ENCODE results near the gene RNPS1. TPM values are rescaled to one million over a fixed set of nuclear protein-coding genes. Genes with fewer than 3 reads are reported as not detected.
"Not testable (repeated sequence)": the region's sequence is repeated elsewhere in the genome, so short reads cannot be mapped to it uniquely, and the experiment has no call there.

RNPS1 gene
- total RNA-seq, 1 donor, result 81.1 TPM

GRCh38 chr16:2270588-2271470 is 2.9 kb upstream of the RNPS1 start:
- Histone ChIP-seq H2AFZ (ENCODE audit: low read length) (no peak overlapping the region), H3K9me3 (ENCODE audit: low read depth, low read length) (no peaks in the 10 kb centered on the region), H3K4me3 (ENCODE audit: insufficient read depth, low read length) (no peak overlapping the region), H3K79me2 (ENCODE audit: insufficient read depth, low read length) (peaks cover 46% of the 10 kb centered on the region), H3K4me2 (ENCODE audit: insufficient read depth, low read length) (no peak overlapping the region), H3K36me3 (ENCODE audit: insufficient read depth, low read length) (peaks cover 3% of the 10 kb centered on the region), H3K4me1 (ENCODE audit: insufficient read depth, low read length) (peaks cover 19% of the 10 kb centered on the region), H3K27ac (ENCODE audit: low read depth, low read length) (no peak overlapping the region), H4K20me1 (ENCODE audit: insufficient read depth, low read length) (peaks cover 18% of the 10 kb centered on the region), H3K27me3 (ENCODE audit: insufficient read depth, low read length) (peaks cover 1% of the 10 kb centered on the region)
- DNase-seq (ENCODE audit: insufficient read length, low spot score, missing footprints), result peak; percentile 54
- TF ChIP-seq, protein P1, sequence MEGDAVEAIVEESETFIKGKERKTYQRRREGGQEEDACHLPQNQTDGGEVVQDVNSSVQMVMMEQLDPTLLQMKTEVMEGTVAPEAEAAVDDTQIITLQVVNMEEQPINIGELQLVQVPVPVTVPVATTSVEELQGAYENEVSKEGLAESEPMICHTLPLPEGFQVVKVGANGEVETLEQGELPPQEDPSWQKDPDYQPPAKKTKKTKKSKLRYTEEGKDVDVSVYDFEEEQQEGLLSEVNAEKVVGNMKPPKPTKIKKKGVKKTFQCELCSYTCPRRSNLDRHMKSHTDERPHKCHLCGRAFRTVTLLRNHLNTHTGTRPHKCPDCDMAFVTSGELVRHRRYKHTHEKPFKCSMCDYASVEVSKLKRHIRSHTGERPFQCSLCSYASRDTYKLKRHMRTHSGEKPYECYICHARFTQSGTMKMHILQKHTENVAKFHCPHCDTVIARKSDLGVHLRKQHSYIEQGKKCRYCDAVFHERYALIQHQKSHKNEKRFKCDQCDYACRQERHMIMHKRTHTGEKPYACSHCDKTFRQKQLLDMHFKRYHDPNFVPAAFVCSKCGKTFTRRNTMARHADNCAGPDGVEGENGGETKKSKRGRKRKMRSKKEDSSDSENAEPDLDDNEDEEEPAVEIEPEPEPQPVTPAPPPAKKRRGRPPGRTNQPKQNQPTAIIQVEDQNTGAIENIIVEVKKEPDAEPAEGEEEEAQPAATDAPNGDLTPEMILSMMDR (IDR thresholded peaks at IDR 0.05; ENCODE audit: extremely low read depth, low read depth, low read length), result no peak

DNA sequence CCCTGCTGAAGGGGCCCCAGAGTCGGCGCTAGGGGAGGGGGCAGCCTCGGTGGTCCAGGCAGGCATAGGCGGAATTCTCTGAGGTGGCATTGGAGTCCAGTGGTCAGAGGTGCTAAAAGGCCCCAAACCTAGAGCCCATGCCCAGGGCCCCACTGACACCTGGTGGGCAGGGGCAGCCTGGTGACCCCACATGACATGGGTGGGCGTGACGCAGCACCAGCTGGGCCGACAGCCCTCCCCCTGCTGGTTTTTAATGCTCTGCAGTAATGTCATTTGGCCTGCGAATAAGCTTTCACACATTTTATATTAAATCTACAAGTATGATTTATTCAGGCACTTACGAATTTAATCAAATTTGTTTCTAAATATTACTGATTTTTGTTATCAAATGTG is 2.1 kb upstream of the RNPS1 start:
- no peak overlapping the region for H3K4me2 ChIP-seq (ENCODE audit: insufficient read depth, low read length)
- H4K20me1 ChIP-seq (ENCODE audit: insufficient read depth, low read length), result peaks cover 25% of the 10 kb centered on the region
- H3K4me1 ChIP-seq (ENCODE audit: insufficient read depth, low read length), result peaks cover 22% of the 10 kb centered on the region
- peaks cover 5% of the 10 kb centered on the region for H3K36me3 ChIP-seq (ENCODE audit: insufficient read depth, low read length)
- H3K27me3 ChIP-seq (ENCODE audit: insufficient read depth, low read length), result no peaks in the 10 kb centered on the region
- peak; percentile 80 for DNase-seq (ENCODE audit: insufficient read length, low spot score, missing footprints)
- no peak overlapping the region for H3K4me3 ChIP-seq (ENCODE audit: insufficient read depth, low read length)
- TF ChIP-seq, protein P1 (IDR thresholded peaks at IDR 0.05; ENCODE audit: extremely low read depth, low read depth, low read length), result no peak
- peaks cover 53% of the 10 kb centered on the region for H3K79me2 ChIP-seq (ENCODE audit: insufficient read depth, low read length)
- H3K9me3 ChIP-seq (ENCODE audit: low read depth, low read length), result no peaks in the 10 kb centered on the region
- H3K27ac ChIP-seq (ENCODE audit: low read depth, low read length), result no peak overlapping the region
- H2AFZ ChIP-seq (ENCODE audit: low read length), result no peak overlapping the region

DNA sequence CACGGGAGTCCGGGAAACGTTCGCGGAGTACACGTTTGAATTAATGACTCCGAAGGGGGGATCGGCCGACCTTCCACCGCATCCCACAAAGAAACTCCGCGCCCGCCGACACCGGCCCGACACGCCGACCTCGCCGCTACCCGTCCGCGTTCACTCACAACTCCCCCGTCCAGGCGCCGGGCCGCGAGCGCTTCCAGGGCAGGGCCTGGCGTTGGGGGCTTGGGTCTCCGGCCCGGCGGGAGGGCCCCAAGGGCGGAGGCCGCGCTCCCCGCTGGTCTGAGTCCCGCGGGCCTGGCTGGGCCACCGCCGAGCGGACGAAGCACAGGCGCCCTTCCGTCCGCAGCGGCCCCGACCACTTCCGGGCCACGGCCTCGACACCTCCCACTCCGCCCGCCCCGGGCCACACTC is 417 bp downstream of the RNPS1 start:
- H3K4me2 ChIP-seq (ENCODE audit: insufficient read depth, low read length), result peak overlapping the region; percentile 95
- not testable (repeated sequence) for DNase-seq (ENCODE audit: insufficient read length, low spot score, missing footprints); H3K27me3 ChIP-seq (ENCODE audit: insufficient read depth, low read length); H3K9me3 ChIP-seq (ENCODE audit: low read depth, low read length)
- peaks cover 25% of the 10 kb centered on the region for H3K36me3 ChIP-seq (ENCODE audit: insufficient read depth, low read length)
- H3K4me3 ChIP-seq (ENCODE audit: insufficient read depth, low read length), result peak overlapping the region; percentile 96
- H4K20me1 ChIP-seq (ENCODE audit: insufficient read depth, low read length), result peaks cover 49% of the 10 kb centered on the region
- H3K27ac ChIP-seq (ENCODE audit: low read depth, low read length), result peak overlapping the region; percentile 96
- H3K79me2 ChIP-seq (ENCODE audit: insufficient read depth, low read length), result peaks cover 79% of the 10 kb centered on the region
- peak overlapping the region; percentile 100 for H2AFZ ChIP-seq (ENCODE audit: low read length)
- H3K4me1 ChIP-seq (ENCODE audit: insufficient read depth, low read length), result peaks cover 22% of the 10 kb centered on the region

DNA sequence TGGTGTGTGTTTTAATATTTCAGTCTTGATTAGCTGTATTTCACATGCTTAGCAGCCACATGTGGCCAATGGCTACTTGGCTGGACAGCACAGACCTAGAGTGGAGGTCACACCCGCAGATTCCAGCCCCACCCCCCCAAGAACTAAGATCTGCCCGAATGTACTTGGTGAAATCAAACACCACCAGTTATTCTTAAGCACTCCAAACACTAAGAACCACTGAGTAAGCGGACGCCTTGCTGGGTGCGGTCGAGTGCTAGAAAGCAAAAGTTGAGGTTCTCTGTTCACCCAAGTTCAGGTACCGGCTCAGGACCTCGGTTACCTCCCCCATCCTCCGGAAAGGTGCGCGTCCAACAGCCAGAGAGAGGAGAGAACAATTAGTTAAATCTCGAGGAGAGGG is 1.0 kb downstream of the RNPS1 start:
- peak overlapping the region; percentile 96 for H3K27ac ChIP-seq (ENCODE audit: low read depth, low read length)
- peaks cover 56% of the 10 kb centered on the region for H4K20me1 ChIP-seq (ENCODE audit: insufficient read depth, low read length)
- peaks cover 22% of the 10 kb centered on the region for H3K4me1 ChIP-seq (ENCODE audit: insufficient read depth, low read length)
- not testable (repeated sequence) for H3K27me3 ChIP-seq (ENCODE audit: insufficient read depth, low read length); H2AFZ ChIP-seq (ENCODE audit: low read length); H3K9me3 ChIP-seq (ENCODE audit: low read depth, low read length)
- peak; percentile 73 for DNase-seq (ENCODE audit: insufficient read length, low spot score, missing footprints)
- H3K4me3 ChIP-seq (ENCODE audit: insufficient read depth, low read length), result peak overlapping the region; percentile 96
- H3K79me2 ChIP-seq (ENCODE audit: insufficient read depth, low read length), result peaks cover 85% of the 10 kb centered on the region
- peaks cover 31% of the 10 kb centered on the region for H3K36me3 ChIP-seq (ENCODE audit: insufficient read depth, low read length)
- H3K4me2 ChIP-seq (ENCODE audit: insufficient read depth, low read length), result peak overlapping the region; percentile 95

- H3K27me3 ChIP-seq (ENCODE audit: insufficient read depth, low read length); H3K4me3 ChIP-seq (ENCODE audit: insufficient read depth, low read length); H3K27ac ChIP-seq (ENCODE audit: low read depth, low read length); H3K4me2 ChIP-seq (ENCODE audit: insufficient read depth, low read length); H3K9me3 ChIP-seq (ENCODE audit: low read depth, low read length); H2AFZ ChIP-seq (ENCODE audit: low read length): not testable (repeated sequence)
- H3K36me3 ChIP-seq (ENCODE audit: insufficient read depth, low read length), result peaks cover 65% of the 10 kb centered on the region
- DNase-seq (ENCODE audit: insufficient read length, low spot score, missing footprints), result peak; percentile 54
- H4K20me1 ChIP-seq (ENCODE audit: insufficient read depth, low read length), result peaks cover 55% of the 10 kb centered on the region
- H3K4me1 ChIP-seq (ENCODE audit: insufficient read depth, low read length), result peaks cover 12% of the 10 kb centered on the region
- H3K79me2 ChIP-seq (ENCODE audit: insufficient read depth, low read length), result peaks cover 88% of the 10 kb centered on the region
Observed at GRCh38 chr16:2263026-2263425, 4.9 kb downstream of the RNPS1 start.

Data from osteoblast (primary cell).